Duodenal mucosa (tissue), 2 donors: Measurements from ENCODE around the gene NKX2-2.

Experiments
- H3K27ac ChIP-seq: one replicate; pipeline ENCODE4 v1.7.0; 2013; ENCODE audit warnings: low read depth, low read length
- H3K27me3 ChIP-seq, 2 donors: one replicate each; pipeline ENCODE4 v1.7.0; 2013; ENCODE audit warnings: low read length in 2 of 2, control low read depth in 1 of 2; ENCODE audit not compliant: insufficient read depth in 2 of 2, control insufficient read depth in 1 of 2
- H3K36me3 ChIP-seq, 2 donors: one replicate each; pipeline ENCODE4 v1.7.0; 2013; ENCODE audit warnings: low read length in 2 of 2, control low read depth in 1 of 2; ENCODE audit not compliant: insufficient read depth in 2 of 2, control insufficient read depth in 1 of 2
- H3K4me1 ChIP-seq, 2 donors: one replicate each; pipeline ENCODE4 v1.7.0; 2013; ENCODE audit warnings: low read length in 2 of 2, control low read depth in 1 of 2; ENCODE audit not compliant: insufficient read depth in 2 of 2, control insufficient read depth in 1 of 2
- H3K4me3 ChIP-seq, 2 donors: one replicate each; pipeline ENCODE4 v1.7.0; 2013; ENCODE audit warnings: low read length in 2 of 2, low read depth in 1 of 2
- H3K9ac ChIP-seq, 2 donors: one replicate each; pipeline ENCODE4 v1.7.0; 2013; ENCODE audit warnings: low read length in 2 of 2, low read depth in 1 of 2
- H3K9me3 ChIP-seq, 2 donors: one replicate each; pipeline ENCODE4 v1.7.0; 2013; ENCODE audit warnings: low read length in 2 of 2, control low read depth in 1 of 2; ENCODE audit not compliant: control insufficient read depth in 1 of 2

The NKX2-2 gene

DNA sequence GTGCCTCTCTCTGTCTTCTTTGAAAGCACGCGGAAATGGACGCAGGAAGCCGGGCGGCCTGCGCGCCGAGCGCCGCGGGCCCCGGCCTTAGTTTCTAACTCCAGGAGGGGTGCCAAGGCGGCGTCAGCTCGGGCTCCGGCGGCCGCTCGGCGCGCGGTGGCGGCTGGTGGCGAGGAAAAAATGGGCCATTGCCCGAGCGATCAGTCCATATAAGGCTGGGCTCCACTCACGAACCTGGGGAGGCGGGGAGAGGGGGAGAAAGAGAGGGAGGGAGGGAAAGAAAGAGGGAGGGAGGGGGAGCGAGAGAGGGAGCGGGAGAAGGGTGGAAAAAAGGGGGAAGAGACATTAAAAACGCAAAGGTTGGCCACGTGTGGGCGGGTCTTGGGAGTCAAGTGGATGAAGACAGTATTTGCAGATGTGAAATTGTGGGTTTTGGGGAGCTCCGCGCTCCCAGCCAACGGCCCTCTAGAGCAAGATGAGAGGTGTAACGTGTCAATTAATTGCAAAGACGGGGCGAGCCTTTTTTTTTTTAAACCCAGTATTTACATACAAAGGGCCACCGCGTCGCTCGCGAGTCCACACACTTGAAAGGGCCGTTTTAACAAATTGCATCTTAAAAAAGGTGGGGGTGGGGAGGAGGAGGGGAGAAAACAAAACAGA is at the start of gene NKX2-2:
Gene NKX2-2 (minus strand): TSS at position 184 of the 660 bp plus-strand sequence. CDS start 395 bp downstream, outside the sequence.
- Histone ChIP-seq H3K4me3 (peak within 1 kb of the TSS in 1 of 2 donors; percentile 15), H3K27ac (no peak within 1 kb of the TSS), H3K9me3 (no peaks in the 10 kb centered on the region), H3K36me3 (no peaks in the 10 kb centered on the region), H3K9ac (no peak within 1 kb of the TSS), H3K4me1 (peaks cover 0 to 16% of the 10 kb centered on the region in 2 donors), H3K27me3 (peaks cover 78 to 84% of the 10 kb centered on the region in 2 donors)

DNA sequence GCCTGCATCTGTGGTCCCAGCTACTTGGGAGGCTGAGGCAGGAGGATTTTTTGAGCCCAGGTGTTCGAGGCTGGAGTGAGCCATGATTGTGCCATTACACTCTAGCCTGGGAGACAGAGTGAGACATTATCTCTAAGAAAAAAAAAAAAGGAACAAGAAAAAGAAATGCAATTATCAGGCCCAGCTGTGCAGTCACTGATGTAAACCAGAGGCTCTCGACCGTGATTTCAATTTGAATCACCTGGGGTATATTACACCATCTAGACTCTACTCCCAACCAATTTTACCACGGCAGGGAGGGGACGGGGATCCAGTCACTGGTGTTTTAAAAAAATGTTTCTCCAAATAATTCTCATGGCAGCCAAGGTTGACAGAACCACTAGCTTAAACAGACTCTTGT is 48.8 kb upstream of the NKX2-2 start:
- no peaks in the 10 kb centered on the region for H3K4me1 ChIP-seq
- no peak overlapping the region for H3K27ac ChIP-seq
- no peak overlapping the region for H3K4me3 ChIP-seq
- H3K9ac ChIP-seq, result no peak overlapping the region
- H3K9me3 ChIP-seq, result no peaks in the 10 kb centered on the region
- peaks cover 0 to 2% of the 10 kb centered on the region in 2 donors for H3K27me3 ChIP-seq
- no peaks in the 10 kb centered on the region for H3K36me3 ChIP-seq

DNA sequence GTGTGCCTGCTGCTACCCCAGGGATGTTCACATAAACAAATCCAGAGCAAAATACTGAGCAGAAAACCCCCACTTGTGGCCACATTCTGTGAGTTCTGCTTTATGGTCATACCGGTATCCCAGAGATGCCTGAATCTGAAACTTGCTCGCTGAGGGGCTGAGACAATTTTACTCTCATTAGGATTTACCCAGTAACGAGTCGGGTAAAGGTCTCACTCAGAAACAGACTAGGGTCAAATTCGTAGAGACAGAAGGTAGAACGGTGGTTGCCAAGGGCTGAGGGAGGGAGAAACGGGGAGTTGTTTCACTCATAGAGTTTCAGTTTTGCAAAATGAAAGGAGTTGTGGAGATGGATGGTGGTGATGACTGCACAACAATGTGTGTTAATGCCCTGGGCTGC is 45.4 kb upstream of the NKX2-2 start:
- no peak overlapping the region for H3K4me3 ChIP-seq
- no peaks in the 10 kb centered on the region for H3K9me3 ChIP-seq
- peaks cover 0 to 2% of the 10 kb centered on the region in 2 donors for H3K27me3 ChIP-seq
- no peaks in the 10 kb centered on the region for H3K4me1 ChIP-seq
- H3K27ac ChIP-seq, result no peak overlapping the region
- no peak overlapping the region for H3K9ac ChIP-seq
- no peaks in the 10 kb centered on the region for H3K36me3 ChIP-seq

- Histone ChIP-seq H3K27ac (no peak overlapping the region), H3K27me3 (peaks cover 0 to 2% of the 10 kb centered on the region in 2 donors), H3K4me1 (no peaks in the 10 kb centered on the region), H3K9me3 (no peaks in the 10 kb centered on the region), H3K36me3 (no peaks in the 10 kb centered on the region), H3K4me3 (no peak overlapping the region), H3K9ac (no peak overlapping the region)
Observed at GRCh38 chr20:21557241-21558020, 43.6 kb upstream of the NKX2-2 start.

- Histone ChIP-seq H3K27me3 (peaks cover 0 to 2% of the 10 kb centered on the region in 2 donors), H3K27ac (no peak overlapping the region)
Observed at GRCh38 chr20:21556398-21556797, 42.5 kb upstream of the NKX2-2 start.

GRCh38 chr20:21555470-21556120 is 41.7 kb upstream of the NKX2-2 start:
- Histone ChIP-seq H3K27me3 (peaks cover 0 to 2% of the 10 kb centered on the region in 2 donors), H3K36me3 (no peaks in the 10 kb centered on the region), H3K9me3 (no peaks in the 10 kb centered on the region), H3K4me3 (no peak overlapping the region), H3K27ac (no peak overlapping the region), H3K4me1 (no peaks in the 10 kb centered on the region), H3K9ac (no peak overlapping the region)

More at GRCh38 chr20:21556398-21556797, 42.5 kb upstream of the NKX2-2 start:
- Histone ChIP-seq H3K36me3 (no peaks in the 10 kb centered on the region), H3K4me3 (no peak overlapping the region), H3K9me3 (no peaks in the 10 kb centered on the region), H3K9ac (no peak overlapping the region), H3K4me1 (no peaks in the 10 kb centered on the region)

GRCh38 chr20:21554985-21555384 is 41.1 kb upstream of the NKX2-2 start:
- H3K27ac ChIP-seq, result no peak overlapping the region
- no peaks in the 10 kb centered on the region for H3K9me3 ChIP-seq
- no peak overlapping the region for H3K4me3 ChIP-seq
- H3K36me3 ChIP-seq, result no peaks in the 10 kb centered on the region
- no peaks in the 10 kb centered on the region for H3K4me1 ChIP-seq
- no peaks in the 10 kb centered on the region for H3K27me3 ChIP-seq
- H3K9ac ChIP-seq, result no peak overlapping the region

DNA sequence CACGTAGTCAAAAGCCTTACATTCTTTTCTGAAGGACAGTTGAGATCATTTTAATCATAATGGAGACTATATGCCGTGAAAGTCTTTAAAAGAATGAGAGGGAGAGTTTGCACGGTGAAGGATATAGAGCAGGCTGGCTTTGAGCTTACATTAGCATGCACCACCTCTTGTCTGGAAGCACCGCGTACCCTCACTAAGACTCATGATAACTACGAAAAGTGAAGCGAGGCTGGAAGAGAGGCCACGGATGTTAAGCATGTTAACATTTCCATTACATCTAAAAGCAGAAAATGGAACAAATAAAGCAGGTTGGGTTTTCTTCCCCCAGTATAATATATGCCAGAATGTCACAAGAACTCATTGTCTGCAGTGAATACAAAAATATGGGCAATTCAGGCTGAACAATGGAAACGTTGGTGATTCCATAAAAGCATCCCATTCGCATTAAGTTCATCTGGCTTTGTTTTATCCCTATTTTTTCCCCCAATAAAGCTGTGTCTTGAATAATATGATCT is 40.6 kb upstream of the NKX2-2 start:
- Histone ChIP-seq H3K27ac (no peak overlapping the region), H3K9ac (no peak overlapping the region), H3K27me3 (no peaks in the 10 kb centered on the region), H3K36me3 (no peaks in the 10 kb centered on the region), H3K4me1 (no peaks in the 10 kb centered on the region), H3K4me3 (no peak overlapping the region), H3K9me3 (no peaks in the 10 kb centered on the region)

GRCh38 chr20:21550587-21550986 is 36.7 kb upstream of the NKX2-2 start:
- Histone ChIP-seq H3K9me3 (no peaks in the 10 kb centered on the region), H3K27me3 (no peaks in the 10 kb centered on the region), H3K36me3 (no peaks in the 10 kb centered on the region), H3K27ac (no peak overlapping the region), H3K4me3 (no peak overlapping the region), H3K9ac (no peak overlapping the region), H3K4me1 (no peaks in the 10 kb centered on the region)
